Fibroblast of mammary gland (primary cell): ENCODE data around the gene TMEM131L.

Experiments
- DNase-seq: peaks from one replicate; pipeline ENCODE4 v3.0.0-alpha.2; 2010; ENCODE audit warnings: low read depth
- H3K4me3 ChIP-seq: 2 replicates; pipeline ENCODE4 v1.5.1; 2011; ENCODE audit warnings: low read depth, mild to moderate bottlenecking, low read length, moderate library complexity; ENCODE audit not compliant: control insufficient read depth
- TF ChIP-seq, protein P1 (sequence below): conservative IDR thresholded peaks from 2 replicates; pipeline ENCODE4 v1.5.1; 2011; ENCODE audit warnings: low read depth, low read length, inconsistent platforms; ENCODE audit not compliant: control insufficient read depth, insufficient read depth

Gene TMEM131L

DNA sequence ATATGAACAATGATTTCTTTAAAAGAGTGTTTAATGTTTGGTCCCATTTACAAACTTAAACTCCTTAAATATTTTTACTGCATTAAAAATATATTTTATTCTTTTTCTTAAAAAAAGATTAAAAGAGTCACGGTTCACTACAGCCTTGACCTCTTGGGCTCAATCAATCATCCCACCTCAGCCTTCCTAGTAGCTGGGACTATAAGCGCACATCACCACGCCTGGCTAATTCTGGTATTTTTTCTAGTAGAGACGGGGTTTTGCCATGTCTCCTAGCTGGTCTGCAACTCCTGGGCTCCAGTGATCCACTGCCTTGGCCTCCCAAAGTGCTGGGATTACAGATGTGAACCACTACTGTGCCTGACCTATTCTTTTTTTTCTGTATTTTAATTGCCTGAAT lies 113.2 kb downstream of the TMEM131L start:
- no peak for DNase-seq
- TF ChIP-seq, protein P1, sequence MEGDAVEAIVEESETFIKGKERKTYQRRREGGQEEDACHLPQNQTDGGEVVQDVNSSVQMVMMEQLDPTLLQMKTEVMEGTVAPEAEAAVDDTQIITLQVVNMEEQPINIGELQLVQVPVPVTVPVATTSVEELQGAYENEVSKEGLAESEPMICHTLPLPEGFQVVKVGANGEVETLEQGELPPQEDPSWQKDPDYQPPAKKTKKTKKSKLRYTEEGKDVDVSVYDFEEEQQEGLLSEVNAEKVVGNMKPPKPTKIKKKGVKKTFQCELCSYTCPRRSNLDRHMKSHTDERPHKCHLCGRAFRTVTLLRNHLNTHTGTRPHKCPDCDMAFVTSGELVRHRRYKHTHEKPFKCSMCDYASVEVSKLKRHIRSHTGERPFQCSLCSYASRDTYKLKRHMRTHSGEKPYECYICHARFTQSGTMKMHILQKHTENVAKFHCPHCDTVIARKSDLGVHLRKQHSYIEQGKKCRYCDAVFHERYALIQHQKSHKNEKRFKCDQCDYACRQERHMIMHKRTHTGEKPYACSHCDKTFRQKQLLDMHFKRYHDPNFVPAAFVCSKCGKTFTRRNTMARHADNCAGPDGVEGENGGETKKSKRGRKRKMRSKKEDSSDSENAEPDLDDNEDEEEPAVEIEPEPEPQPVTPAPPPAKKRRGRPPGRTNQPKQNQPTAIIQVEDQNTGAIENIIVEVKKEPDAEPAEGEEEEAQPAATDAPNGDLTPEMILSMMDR: no peak
- H3K4me3 ChIP-seq: no peak overlapping the region

GRCh38 chr4:153579872-153580271 lies 113.7 kb downstream of the TMEM131L start:
- no peak for DNase-seq
- TF ChIP-seq, protein P1: no peak
- no peak overlapping the region for H3K4me3 ChIP-seq

- H3K4me3 ChIP-seq: no peak overlapping the region
- TF ChIP-seq, protein P1: no peak
- DNase-seq: no peak
Observed at GRCh38 chr4:153582954-153583702, 117.0 kb downstream of the TMEM131L start.

DNA sequence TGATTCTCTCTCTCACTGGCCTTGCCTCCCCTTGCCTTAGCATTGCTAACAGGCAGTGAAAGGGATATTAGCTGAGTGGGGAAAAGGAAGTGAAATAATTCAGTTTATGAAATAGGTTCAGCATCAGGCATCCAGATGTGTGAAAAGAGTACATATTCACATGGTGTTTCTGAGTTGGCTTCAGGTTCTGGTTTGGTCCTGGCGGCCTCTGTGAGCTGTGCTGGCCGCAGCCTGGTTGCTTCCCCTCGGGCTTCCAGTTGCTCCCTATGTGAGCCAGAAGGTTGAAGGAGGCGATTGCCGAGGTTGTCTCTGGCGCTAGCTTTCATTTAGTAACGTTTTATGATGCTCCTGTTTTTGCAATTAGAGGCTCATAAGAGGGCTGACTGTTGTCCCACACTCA lies 118.9 kb downstream of the TMEM131L start:
- DNase-seq: peak; percentile 51
- TF ChIP-seq, protein P1: no peak
- no peak overlapping the region for H3K4me3 ChIP-seq

GRCh38 chr4:153589703-153590595 lies 123.8 kb downstream of the TMEM131L start:
- DNase-seq: no peak
- TF ChIP-seq, protein P1: no peak
- H3K4me3 ChIP-seq: no peak overlapping the region

- TF ChIP-seq, protein P1: no peak
- no peak for DNase-seq
- H3K4me3 ChIP-seq: no peak overlapping the region
Observed at GRCh38 chr4:153591441-153591840, 125.3 kb downstream of the TMEM131L start.
